C1 segment of cervical spinal cord (tissue), 14 donors: ENCODE measurements around the gene CMIP.
"Not testable (repeated sequence)": the region's sequence is repeated elsewhere in the genome, so short reads cannot be mapped to it uniquely, and the experiment has no call there.

Source experiments
- DNase-seq, 14 donors: peaks; one replicate each; lab custom pipeline; 2025; lab: John Stamatoyannopoulos, UW

Gene CMIP

DNA sequence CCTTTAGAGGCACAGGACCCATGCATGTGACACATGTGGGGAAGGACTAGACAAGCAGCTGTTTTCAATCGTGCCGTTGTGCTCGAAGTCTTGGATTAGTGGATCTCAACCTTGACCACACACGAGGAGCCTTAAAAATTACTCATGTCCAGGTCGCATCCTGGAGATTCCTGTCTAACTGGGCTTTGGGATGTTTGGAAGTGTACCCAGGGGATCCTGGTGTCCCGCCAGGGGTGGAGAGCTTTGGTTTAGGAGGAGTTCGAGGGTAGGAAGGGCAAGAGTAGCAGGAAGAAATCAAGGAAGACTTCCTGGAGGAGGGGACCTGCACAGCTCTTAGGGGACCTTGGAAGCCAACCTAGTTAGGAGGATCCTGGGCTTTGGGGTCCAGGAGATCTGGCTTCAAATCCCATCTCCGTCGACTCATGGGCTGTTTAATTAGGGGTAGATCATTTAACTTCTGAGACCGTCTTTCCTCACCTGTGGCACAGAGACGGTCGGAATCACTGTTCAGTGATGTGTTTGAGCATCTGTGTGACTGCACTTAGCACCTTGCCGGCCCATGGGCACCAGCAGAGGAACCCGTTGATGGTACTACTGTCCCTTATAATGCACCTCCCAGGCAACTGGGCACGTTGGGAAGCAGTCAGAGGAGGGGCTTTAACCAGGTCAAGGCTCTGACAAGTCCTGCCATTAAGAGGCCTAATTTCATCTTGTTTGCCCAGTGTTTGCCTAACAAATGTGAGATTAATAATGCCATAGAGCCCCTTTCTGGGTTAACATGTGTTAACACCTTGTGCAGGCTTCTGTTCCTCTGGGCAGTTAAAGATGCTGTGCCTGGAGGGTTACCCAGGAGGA is 232.5 kb downstream of the CMIP start:
- DNase-seq, result no peak

DNA sequence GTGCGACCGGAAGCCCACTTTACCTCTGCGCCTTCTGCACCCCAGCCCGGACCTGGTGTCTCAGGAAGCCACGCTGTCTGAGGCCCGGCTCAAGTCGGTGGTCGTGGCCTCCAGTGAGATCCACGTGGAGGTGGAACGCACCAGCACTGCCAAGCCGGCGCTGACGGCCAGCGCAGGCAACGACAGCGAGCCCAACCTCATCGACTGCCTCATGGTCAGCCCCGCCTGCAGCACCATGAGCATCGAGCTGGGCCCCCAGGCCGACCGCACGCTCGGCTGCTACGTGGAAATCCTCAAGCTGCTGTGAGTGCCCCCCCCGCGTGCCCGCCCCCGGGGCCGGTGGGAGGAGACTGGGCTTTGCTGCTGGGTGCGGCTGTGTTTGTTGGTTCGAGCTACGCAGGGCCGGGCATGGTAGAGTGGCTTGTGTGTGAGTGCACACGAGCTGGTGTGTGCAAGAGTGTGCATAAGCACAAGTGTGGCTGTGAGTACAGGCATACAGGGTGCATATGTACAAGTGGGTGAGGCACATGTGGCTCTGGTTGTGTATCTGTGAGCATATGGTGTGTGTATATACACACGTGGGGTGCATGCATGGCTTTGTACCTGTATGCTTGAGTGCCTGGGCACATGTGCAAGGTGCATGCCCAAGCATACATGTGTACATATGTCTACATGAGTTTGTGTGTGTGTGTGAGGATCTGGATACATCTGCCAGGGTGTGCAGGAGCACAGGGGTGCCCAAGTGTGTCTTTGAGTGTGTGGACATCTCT is 233.9 kb downstream of the CMIP start:
- no peak for DNase-seq

DNA sequence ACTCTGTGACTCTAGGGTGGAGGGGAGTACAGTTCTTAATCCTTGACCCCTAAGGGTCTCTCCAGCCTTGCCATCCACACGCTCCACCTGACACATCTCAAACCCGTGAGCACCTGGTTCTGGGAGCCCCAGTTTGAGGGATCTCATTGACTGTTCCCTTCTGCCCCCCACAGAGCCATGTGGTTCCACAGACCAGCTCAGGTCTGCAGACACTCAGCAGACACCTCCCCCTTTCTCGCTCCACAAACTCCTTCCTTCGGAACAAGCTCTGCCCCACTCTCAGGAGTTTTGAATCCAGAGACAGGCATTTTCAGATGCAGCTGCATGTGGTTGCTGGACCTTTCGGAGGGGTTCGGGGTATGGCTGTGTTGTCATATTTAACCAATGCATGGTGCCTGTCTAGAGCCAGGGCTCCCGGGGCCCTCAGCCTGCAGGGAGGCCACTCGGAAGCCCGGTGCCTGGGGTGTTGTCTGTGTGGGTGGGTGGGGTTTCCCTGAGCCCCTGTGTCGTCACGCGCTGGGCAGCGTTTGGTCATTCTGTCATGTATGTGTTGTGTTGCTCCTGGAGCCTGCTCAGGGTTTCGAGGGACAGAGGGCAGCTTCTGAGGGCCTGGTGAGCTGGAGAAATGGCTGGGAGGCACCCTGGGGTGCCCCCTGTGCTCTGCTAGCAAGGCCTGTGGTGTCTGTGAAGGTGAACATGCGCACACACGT is 235.3 kb downstream of the CMIP start:
- DNase-seq, result no peak

DNA sequence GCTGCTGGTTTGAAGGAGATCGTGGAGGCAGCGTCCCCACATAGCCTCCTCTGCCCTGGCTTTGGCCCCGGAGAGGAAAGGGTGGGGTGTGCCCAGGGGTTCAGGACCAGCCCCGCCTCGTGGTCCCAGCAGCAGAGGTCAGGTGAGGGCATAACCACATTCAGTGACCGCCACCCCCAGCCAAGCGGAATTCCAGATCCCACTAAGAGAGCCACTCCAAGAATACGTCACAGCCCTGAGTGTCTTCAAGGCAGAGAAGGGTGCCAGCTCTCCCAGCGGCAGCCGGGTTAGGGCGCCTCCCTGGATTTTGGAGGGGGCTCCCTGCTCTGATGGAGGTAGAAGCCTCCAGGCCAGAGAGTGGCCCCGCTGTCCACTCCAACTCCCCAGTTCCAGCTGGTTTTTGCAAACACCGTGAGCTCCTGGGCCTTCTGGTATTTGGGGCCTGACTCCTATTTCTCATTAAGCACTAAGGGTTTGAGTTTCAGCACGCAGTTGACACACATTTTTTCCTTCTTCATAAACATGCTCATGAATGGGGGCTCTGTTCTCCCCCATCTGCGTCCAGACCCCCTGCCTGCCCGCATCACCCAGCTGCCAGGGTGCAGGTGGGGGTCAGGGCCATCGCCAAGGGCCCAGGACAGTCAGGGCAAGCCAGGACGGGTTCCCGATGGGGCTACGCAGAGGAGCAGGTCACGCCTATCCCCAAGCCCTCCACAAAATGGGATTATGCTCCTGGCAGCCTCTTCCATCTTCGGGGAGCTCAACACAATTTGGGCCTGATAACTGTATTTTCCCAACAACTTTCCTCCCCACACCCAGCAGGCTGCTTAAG is 236.1 kb downstream of the CMIP start:
- DNase-seq, result peak in 1 of 14 donors; percentile 8

GRCh38 chr16:81681311-81681710 is 236.7 kb downstream of the CMIP start:
- DNase-seq, result no peak

- no peak for DNase-seq
These were observed 239.7 kb downstream of the CMIP start for GRCh38 chr16:81684242-81684837.

DNA sequence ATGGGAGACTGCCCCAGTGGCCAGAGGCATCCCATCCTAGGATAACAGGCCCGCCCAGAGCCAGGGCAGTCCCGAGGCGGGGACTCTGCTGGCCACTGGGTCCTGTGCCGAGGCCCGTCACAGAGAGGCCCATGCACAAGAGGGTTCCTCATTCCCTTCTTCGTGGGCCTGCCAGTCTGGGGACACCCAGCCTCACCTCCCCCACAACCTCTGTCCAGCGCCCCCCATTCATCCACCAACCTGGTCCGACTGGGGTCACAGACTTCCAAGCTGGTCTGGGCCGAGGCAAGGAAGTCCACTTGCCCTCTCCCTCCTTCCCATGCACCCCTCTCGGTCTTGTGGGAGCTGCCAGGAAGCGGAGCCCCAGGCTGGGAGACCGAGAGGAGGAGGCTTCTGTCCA is 240.3 kb downstream of the CMIP start:
- no peak for DNase-seq

DNA sequence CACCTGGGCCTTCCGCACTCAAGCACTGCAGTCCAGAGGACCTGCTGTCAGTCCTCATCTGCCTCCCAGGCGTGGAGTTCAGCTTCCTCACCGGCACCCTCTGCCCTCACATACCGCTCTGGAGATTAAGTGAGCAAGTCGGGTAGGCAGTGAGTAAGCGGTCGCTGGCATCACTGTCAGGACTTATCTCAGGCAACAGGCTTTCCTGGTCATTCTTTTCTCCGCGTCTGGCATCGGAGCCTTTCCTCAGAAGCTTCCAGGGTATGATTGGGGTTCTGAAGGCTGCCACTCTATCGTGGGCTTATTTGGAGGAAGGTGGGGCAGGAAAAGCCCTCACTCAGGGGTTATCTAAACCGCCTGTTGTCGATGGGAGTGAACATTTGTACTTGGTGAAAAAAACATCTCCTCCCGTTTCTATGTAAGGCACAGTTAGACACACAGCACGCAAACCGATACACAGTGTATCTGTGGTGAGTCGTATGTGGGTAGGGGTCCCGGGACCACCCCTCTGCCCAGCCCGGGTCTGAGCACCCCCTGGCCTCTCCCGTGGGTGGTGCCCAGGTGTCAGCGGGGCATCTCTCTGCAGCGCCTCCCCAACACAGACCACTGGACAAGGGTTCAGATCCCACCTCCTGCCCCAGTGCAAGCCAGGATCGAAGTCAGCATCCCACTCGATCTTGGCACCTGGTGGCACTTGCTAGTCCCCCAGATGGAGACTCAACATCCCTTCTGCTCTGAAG is 242.0 kb downstream of the CMIP start:
- no peak for DNase-seq

DNA sequence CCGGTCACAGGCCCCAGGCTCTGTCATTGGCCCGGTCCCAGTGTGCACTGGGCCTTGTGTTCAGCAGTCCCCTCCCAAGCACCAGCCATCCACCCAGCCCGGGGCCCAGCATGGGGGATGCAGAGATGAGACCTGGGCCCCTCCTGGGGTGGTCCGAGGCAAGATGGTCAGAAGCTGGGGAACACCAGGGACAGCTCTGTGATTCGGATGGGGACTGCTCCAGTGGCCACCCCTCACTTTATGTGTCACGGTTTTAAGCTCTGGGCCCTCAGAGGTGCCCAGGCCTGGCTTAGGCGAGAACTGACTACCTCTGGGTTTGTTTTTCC is 242.5 kb downstream of the CMIP start:
- no peak for DNase-seq

DNA sequence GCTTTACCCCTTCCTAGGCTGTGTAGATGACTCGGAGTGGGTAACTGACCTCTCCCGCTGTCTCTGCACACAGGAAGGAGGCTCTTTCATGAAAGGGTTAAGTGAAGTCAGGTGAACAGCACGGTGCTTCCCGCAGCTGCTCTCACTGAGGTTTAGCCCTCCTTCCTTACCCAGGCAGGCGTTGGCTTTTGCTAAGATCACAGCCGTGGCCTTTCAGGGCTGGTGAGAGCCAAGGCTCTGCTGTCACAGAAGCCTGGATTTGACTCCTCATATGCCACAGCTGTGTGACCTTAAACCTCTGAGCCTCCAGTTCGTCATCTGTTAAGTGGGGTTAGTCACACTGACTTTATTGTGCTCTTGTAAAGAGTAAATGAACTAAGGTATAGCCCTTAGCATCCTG is 243.6 kb downstream of the CMIP start:
- DNase-seq, result no peak

DNA sequence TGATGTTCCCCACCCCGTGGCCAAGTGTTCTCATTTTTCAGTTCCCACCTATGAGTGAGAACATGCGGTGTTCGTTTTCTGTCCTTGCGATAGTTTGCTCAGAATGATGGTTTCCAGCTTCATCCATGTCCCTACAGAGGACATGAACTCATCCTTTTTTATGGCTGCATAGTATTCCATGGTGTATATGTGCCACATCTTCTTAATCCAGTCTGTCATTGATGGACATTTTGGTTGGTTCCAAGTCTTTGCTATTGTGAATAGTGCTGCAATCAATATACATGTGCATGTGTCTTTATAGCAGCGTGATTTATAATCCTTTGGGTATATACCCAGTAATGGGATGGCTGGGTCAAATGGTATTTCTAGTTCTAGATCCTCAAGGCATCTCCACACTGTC is 244.2 kb downstream of the CMIP start:
- DNase-seq, result not testable (repeated sequence)

GRCh38 chr16:81692021-81692420 is 247.4 kb downstream of the CMIP start:
- DNase-seq, result no peak

- DNase-seq, result no peak
These were observed 248.0 kb downstream of the CMIP start for GRCh38 chr16:81692571-81692970.

GRCh38 chr16:81693041-81693743 is 248.6 kb downstream of the CMIP start:
- DNase-seq, result peak in 1 of 14 donors; percentile 72

DNA sequence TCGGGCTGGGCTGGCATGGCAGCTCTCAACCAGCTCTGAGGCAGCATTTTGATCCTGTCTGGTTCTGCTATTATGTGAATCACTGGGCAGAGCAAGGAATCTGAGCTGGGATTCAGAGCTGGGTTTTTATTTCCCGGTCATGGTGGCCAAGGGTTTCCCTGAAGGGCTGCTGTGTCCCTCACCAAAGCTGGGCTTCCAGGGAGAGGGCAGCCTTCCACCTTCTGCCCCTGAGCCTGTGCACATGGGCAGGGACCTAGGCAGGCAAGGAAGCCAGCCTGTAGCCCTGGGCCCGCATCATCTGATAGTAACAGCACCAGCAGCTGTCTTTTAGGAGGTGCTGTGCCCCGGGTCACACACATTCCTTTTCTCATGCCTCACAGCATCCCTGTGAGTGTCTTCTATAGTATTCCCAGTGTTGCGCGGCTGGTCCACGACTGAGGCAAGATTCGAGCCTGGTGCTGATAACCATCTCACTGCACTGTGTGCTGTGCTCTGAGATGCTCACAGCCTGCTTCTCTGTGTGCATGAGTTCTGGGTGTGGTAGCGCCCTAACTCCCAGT is 249.2 kb downstream of the CMIP start:
- DNase-seq, result no peak

- DNase-seq, result peak in 7 of 14 donors; percentile 5 to 41 (median 22)
These were observed 250.1 kb downstream of the CMIP start for GRCh38 chr16:81694494-81695280.

DNA sequence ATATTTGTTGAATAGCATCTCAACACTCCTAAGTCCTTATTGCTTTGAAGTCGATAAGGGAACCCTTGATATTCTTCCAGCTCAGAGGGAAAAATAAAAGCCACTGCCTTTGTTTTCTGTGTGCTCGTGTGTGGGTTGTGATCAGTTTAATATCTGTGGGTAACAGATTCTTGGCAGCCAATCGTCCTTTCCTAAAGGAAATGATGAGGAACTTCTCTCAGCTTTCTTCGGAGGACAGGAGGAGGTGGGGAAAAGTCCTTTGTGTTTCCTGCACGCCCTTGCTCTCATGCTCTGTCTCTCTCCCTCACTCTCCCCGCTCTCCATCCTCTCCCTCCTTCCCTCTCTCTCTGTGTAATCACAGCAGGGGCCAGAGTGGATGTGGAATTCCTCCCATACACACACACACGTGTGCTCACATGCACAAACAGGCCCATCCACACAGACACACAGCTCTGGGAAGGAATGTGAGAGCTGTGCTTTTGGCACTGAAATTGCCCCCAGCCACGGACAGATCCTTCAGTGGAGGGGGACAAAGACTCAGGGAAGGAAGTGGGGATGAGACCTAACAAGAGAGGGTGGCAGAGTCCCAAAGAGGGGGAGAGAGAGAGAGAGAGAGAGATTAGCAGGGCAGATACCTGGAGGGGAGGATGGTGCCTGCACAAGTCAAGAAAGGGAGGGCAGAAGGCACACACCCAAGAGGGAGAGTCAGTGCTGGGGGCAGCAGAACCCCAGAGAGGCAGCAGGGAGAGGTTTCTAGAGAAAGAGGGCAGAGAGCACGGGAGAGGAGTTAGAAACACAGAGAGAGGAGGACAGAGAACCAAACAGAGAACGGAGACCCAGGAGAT is 250.9 kb downstream of the CMIP start:
- DNase-seq, result no peak
